Measurements from ENCODE around the gene PDP2.

PDP2 gene

DNA sequence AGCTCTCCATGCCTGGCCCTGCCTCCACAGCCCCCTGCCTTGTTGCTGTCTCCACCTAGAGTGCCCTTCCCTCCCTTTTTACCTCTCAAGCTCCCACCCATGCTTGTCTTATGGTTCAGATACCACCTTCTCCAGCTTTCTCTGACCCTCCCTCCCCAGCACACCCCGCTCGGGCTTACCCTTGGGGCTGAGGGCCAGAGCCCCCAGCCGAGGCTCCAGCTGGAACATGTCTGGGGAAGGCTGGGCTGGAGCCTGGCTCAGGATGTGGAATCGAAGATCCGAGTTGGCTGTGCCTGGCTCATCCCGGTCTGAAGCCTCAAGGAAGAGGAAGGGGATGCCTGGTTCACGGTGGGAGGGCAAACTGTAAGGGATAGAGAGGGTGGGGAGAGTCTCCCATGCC lies 34.7 kb downstream of the PDP2 start:
- Histone ChIP-seq H3K27me3 (ENCODE audit: insufficient read depth, insufficient read length) (peaks cover 10% of the 10 kb centered on the region), H3K4me1 (ENCODE audit: insufficient read depth, insufficient read length) (peaks cover 11% of the 10 kb centered on the region), H3K4me3 (ENCODE audit: insufficient read length, low read depth) (no peak overlapping the region), H3K9me3 (ENCODE audit: insufficient read depth, low read length) (no peaks in the 10 kb centered on the region), H3K36me3 (ENCODE audit: insufficient read depth, insufficient read length, low read length) (no peaks in the 10 kb centered on the region), H3K9ac (ENCODE audit: insufficient read length, low read depth) (no peak overlapping the region)
- DNase-seq (ENCODE audit: low read depth, low spot score), result no peak
- TF ChIP-seq SUZ12 (IDR thresholded peaks at IDR 0.05; ENCODE audit: extremely low read depth, insufficient read depth, insufficient read length) (no peak), YY1 (IDR thresholded peaks at IDR 0.05; ENCODE audit: insufficient read depth, insufficient read length) (no peak), ZNF274 (IDR thresholded peaks at IDR 0.05; ENCODE audit: low read depth, low read length) (no peak)

DNA sequence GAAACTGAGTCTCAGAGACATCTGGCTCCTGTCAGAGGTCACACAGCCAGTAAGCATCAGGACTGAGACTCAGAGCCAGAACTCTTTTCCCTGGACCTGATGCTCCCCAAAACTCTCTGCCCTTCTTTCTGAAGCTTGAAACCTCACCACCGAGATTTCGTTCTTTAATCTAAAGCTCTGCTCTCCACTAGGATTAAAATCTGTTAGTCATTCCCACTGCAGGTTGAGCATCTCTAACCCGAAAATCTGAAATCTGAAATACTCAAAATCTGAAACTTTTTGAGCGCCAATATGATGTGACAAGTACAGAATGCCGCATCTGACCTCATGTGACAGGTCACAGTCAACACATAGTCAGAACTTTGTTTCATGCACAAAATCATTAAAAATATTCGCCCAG lies 36.2 kb downstream of the PDP2 start:
- Histone ChIP-seq H3K4me1 (ENCODE audit: insufficient read depth, insufficient read length) (peaks cover 13% of the 10 kb centered on the region), H3K9ac (ENCODE audit: insufficient read length, low read depth) (no peak overlapping the region), H3K36me3 (ENCODE audit: insufficient read depth, insufficient read length, low read length) (no peaks in the 10 kb centered on the region), H3K27me3 (ENCODE audit: insufficient read depth, insufficient read length) (peaks cover 11% of the 10 kb centered on the region), H3K4me3 (ENCODE audit: insufficient read length, low read depth) (no peak overlapping the region), H3K9me3 (ENCODE audit: insufficient read depth, low read length) (no peaks in the 10 kb centered on the region)
- TF ChIP-seq SUZ12 (IDR thresholded peaks at IDR 0.05; ENCODE audit: extremely low read depth, insufficient read depth, insufficient read length) (no peak), ZNF274 (IDR thresholded peaks at IDR 0.05; ENCODE audit: low read depth, low read length) (no peak), YY1 (IDR thresholded peaks at IDR 0.05; ENCODE audit: insufficient read depth, insufficient read length) (no peak)
- no peak for DNase-seq (ENCODE audit: low read depth, low spot score)

DNA sequence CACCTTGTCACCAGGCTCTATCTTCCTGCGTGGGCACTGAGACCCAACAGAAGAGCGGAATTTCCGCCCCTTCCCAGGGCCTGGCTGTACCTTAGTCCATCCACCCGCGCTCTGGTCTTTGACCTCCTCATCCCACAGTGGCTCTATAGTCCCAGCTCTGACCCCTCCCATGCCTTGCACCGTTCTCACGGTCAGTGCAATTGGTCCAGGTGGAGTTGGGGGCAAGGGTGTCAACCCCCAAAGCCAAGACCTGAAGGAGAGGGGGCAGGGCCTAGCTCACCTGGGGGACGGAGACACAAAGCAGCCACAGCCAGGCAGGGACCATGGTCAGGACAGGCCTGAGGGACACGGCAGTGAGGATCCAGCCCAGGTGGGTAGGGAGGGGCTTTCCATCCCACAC lies 37.4 kb downstream of the PDP2 start:
- Histone ChIP-seq H3K36me3 (ENCODE audit: insufficient read depth, insufficient read length, low read length) (peaks cover 9% of the 10 kb centered on the region), H3K4me1 (ENCODE audit: insufficient read depth, insufficient read length) (peaks cover 18% of the 10 kb centered on the region), H3K9me3 (ENCODE audit: insufficient read depth, low read length) (no peaks in the 10 kb centered on the region), H3K4me3 (ENCODE audit: insufficient read length, low read depth) (no peak overlapping the region), H3K27me3 (ENCODE audit: insufficient read depth, insufficient read length) (peaks cover 11% of the 10 kb centered on the region), H3K9ac (ENCODE audit: insufficient read length, low read depth) (no peak overlapping the region)
- no peak for TF ChIP-seq YY1 (IDR thresholded peaks at IDR 0.05; ENCODE audit: insufficient read depth, insufficient read length)
- no peak for TF ChIP-seq ZNF274 (IDR thresholded peaks at IDR 0.05; ENCODE audit: low read depth, low read length)
- TF ChIP-seq SUZ12 (IDR thresholded peaks at IDR 0.05; ENCODE audit: extremely low read depth, insufficient read depth, insufficient read length), result no peak
- DNase-seq (ENCODE audit: low read depth, low spot score), result no peak

DNA sequence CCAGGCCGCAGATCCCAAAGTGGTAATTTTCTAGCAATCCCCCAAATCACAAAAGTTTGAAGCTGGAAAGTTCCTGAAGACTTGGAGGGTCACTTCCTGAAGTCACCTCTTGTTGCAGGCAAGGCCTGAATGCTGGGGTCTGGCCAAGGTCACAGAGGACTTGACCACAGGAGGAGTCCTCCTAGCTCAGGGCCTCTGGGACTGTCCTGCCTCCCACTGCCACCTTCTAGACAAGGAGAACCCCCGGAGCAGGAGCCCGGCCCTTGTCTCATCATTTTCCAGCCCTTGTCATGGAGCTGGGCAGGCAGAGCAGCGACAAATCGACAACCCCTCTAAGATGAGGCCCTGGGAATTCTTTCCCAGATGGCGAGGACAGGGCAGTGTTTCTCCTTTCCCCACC lies 38.0 kb downstream of the PDP2 start:
- TF ChIP-seq SUZ12 (IDR thresholded peaks at IDR 0.05; ENCODE audit: extremely low read depth, insufficient read depth, insufficient read length), result no peak
- TF ChIP-seq ZNF274 (IDR thresholded peaks at IDR 0.05; ENCODE audit: low read depth, low read length), result no peak
- TF ChIP-seq YY1 (IDR thresholded peaks at IDR 0.05; ENCODE audit: insufficient read depth, insufficient read length), result no peak
- Histone ChIP-seq H3K4me3 (ENCODE audit: insufficient read length, low read depth) (no peak overlapping the region), H3K9me3 (ENCODE audit: insufficient read depth, low read length) (no peaks in the 10 kb centered on the region), H3K9ac (ENCODE audit: insufficient read length, low read depth) (no peak overlapping the region), H3K27me3 (ENCODE audit: insufficient read depth, insufficient read length) (peaks cover 16% of the 10 kb centered on the region), H3K36me3 (ENCODE audit: insufficient read depth, insufficient read length, low read length) (peaks cover 10% of the 10 kb centered on the region), H3K4me1 (ENCODE audit: insufficient read depth, insufficient read length) (peaks cover 18% of the 10 kb centered on the region)
- DNase-seq (ENCODE audit: low read depth, low spot score), result no peak

DNA sequence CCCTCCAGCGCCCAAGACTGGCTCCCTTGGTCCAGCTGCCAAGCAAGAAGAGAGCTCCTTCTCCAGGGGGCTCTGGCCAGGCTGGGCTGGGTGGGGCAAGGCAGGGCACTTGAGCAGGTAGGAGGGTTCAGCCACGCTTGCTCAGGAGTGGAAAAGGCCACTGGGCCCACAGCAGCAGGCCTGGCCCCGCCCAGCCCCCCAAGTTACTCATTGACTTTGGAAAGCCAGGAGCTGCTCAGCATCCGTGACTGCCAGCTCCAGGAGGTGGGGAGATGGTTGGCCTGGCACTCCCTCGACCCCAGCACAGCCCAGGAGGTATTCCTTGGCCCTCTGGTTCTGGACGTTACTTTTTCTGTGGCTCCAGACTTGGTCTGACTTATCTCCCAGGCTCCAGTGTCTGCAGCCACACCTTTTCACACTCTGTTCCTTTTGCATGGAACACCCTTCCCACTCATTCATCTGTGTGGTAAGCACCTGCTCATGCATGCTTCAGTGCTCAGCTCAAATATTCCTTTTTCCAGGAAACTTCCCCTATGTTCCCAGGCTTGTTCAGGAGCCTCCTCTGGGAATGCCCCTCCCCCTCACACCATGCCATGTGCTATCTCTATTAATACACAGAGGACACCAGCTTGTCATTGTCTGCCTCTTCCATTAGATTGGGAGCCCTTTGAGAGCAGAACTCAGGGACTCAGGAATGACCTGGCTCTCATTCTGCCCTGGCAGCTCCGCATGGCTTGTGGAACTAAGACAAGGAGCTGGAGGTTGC lies 38.7 kb downstream of the PDP2 start, which contains the start of gene CDH16:
TSS of gene CDH16 (minus strand) at position 83 of the 766 bp plus-strand sequence. CDS start 820 bp downstream, outside the sequence.
- no peak for DNase-seq (ENCODE audit: low read depth, low spot score)
- Histone ChIP-seq H3K36me3 (ENCODE audit: insufficient read depth, insufficient read length, low read length) (peaks cover 16% of the 10 kb centered on the region), H3K4me1 (ENCODE audit: insufficient read depth, insufficient read length) (peaks cover 20% of the 10 kb centered on the region), H3K9ac (ENCODE audit: insufficient read length, low read depth) (no peak within 1 kb of the TSS), H3K9me3 (ENCODE audit: insufficient read depth, low read length) (no peaks in the 10 kb centered on the region), H3K4me3 (ENCODE audit: insufficient read length, low read depth) (no peak within 1 kb of the TSS), H3K27me3 (ENCODE audit: insufficient read depth, insufficient read length) (peaks cover 23% of the 10 kb centered on the region)
- TF ChIP-seq ZNF274 (IDR thresholded peaks at IDR 0.05; ENCODE audit: low read depth, low read length) (no peak), YY1 (IDR thresholded peaks at IDR 0.05; ENCODE audit: insufficient read depth, insufficient read length) (no peak), SUZ12 (IDR thresholded peaks at IDR 0.05; ENCODE audit: extremely low read depth, insufficient read depth, insufficient read length) (no peak)

DNA sequence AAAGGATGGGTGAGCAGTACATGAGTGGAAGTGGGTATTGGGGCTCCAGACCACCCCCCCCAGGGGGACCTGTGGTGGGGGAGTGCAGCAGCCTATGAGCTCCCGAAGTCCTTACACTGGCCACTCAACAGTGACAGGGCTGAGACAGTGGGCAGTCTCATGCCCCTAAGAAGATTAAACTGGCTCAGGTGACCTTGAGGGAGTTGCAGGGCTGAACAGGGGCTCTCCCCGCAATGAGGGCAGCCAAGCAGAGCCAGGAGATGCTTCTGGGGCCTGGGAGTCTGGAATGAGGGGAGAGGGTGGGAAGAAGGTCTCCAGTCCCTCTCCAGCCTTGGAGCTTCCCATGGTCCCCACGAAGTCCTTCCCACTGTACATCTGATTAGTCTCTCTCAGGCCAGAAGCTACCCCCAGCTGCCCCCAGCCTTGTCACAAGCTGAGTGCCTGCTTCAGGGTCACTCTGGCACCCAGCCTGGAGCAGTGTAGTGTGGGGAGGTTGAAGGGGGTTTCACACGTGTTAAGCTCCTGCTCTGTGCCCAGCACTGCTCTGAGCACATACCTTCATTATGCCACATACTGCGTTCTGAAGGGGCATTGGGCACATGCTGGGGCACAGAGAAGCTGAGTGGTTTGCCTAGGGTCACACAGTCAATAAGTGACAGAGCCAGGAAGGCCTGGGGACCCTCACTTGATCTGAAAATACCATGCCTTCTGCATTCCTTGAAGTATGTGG lies 39.4 kb downstream of the PDP2 start:
- Histone ChIP-seq H3K9me3 (ENCODE audit: insufficient read depth, low read length) (no peaks in the 10 kb centered on the region), H3K9ac (ENCODE audit: insufficient read length, low read depth) (no peak overlapping the region), H3K36me3 (ENCODE audit: insufficient read depth, insufficient read length, low read length) (peaks cover 16% of the 10 kb centered on the region), H3K4me1 (ENCODE audit: insufficient read depth, insufficient read length) (peaks cover 20% of the 10 kb centered on the region), H3K4me3 (ENCODE audit: insufficient read length, low read depth) (no peak overlapping the region), H3K27me3 (ENCODE audit: insufficient read depth, insufficient read length) (peaks cover 30% of the 10 kb centered on the region)
- no peak for DNase-seq (ENCODE audit: low read depth, low spot score)
- TF ChIP-seq YY1 (IDR thresholded peaks at IDR 0.05; ENCODE audit: insufficient read depth, insufficient read length) (no peak), ZNF274 (IDR thresholded peaks at IDR 0.05; ENCODE audit: low read depth, low read length) (no peak), SUZ12 (IDR thresholded peaks at IDR 0.05; ENCODE audit: extremely low read depth, insufficient read depth, insufficient read length) (no peak)

DNA sequence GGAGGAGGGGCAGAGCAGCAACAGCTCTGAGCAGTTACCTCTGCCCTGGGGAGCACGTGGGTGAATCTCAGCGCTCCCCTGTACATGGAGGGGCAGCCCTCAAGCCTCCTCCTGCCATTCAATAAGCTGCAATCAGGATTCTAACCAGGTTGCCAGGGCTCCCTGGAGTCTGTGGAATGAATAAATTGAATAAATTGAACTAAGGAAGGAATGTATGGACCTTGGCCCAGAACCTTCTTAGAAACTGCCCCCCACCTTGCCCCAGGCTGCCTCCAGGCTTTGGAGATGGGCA lies 39.9 kb downstream of the PDP2 start:
- no peak for TF ChIP-seq ZNF274 (IDR thresholded peaks at IDR 0.05; ENCODE audit: low read depth, low read length)
- no peak for TF ChIP-seq SUZ12 (IDR thresholded peaks at IDR 0.05; ENCODE audit: extremely low read depth, insufficient read depth, insufficient read length)
- TF ChIP-seq YY1 (IDR thresholded peaks at IDR 0.05; ENCODE audit: insufficient read depth, insufficient read length), result no peak
- Histone ChIP-seq H3K36me3 (ENCODE audit: insufficient read depth, insufficient read length, low read length) (peaks cover 16% of the 10 kb centered on the region), H3K9ac (ENCODE audit: insufficient read length, low read depth) (no peak overlapping the region), H3K27me3 (ENCODE audit: insufficient read depth, insufficient read length) (peaks cover 34% of the 10 kb centered on the region), H3K9me3 (ENCODE audit: insufficient read depth, low read length) (no peaks in the 10 kb centered on the region), H3K4me3 (ENCODE audit: insufficient read length, low read depth) (no peak overlapping the region), H3K4me1 (ENCODE audit: insufficient read depth, insufficient read length) (peaks cover 20% of the 10 kb centered on the region)
- DNase-seq (ENCODE audit: low read depth, low spot score), result no peak

All from NT2/D1 (cell line).